Colonic mucosa (tissue), 4 donors: Measurements from ENCODE around the gene DMKN. TPM values are rescaled to one million over a fixed set of nuclear protein-coding genes. Genes with fewer than 3 reads are reported as not detected.

ENCODE experiments used
- DNase-seq: peaks from one replicate; pipeline ENCODE4 v3.0.0-alpha.2; 2020
- H3K27ac ChIP-seq: fragments of 200-600 bp; one replicate; pipeline ENCODE4 v1.8.0; 2021
- H3K27me3 ChIP-seq: fragments of 200-600 bp; one replicate; pipeline ENCODE4 v1.8.0; 2021
- H3K36me3 ChIP-seq: fragments of 200-600 bp; one replicate; pipeline ENCODE4 v1.8.0; 2021
- H3K4me1 ChIP-seq: fragments of 200-600 bp; one replicate; pipeline ENCODE4 v1.8.0; 2021; ENCODE audit warnings: mild to moderate bottlenecking
- H3K4me3 ChIP-seq: fragments of 200-600 bp; one replicate; pipeline ENCODE4 v1.8.0; 2021
- H3K9ac ChIP-seq, 2 donors: one replicate each; pipeline ENCODE4 v1.7.0; 2013; ENCODE audit warnings: control low read depth in 2 of 2, low read depth in 2 of 2, low read length in 2 of 2
- H3K9me3 ChIP-seq: fragments of 200-600 bp; one replicate; pipeline ENCODE4 v1.8.0; 2021
- intact Hi-C: fragments of 100-400 bp; cut with DNase I; formaldehyde crosslinking; loops from one replicate; pipeline ENCODE4 v1.14.1; 2022
- total RNA-seq, 2 donors: library from RNA; stranded (reverse); fragmentation: NEBNext Ultra II Directional in 1 of 2; extraction: Animal tissue kit (Norgen Biotek cat#: 25700) in 1 of 2; gene quantifications; one replicate each; pipeline ENCODE4 v1.2.1, GENCODE V29; 2021
- TF ChIP-seq, protein P1 (sequence below): fragments of 200-600 bp; IDR thresholded peaks from one replicate; pipeline ENCODE4 v1.8.0; 2022; ENCODE audit warnings: antibody characterized with exemption, mild to moderate bottlenecking
- donor health status: healthy.
- donor health status: DM: no; HTN: no; CAD: no.
- donor health status: DM: no; HTN: no; CAD: no.

The DMKN gene
- total RNA-seq, 2 donors from 2014 or later, result 12.8 to 14.6 TPM

- TF ChIP-seq, protein P1, sequence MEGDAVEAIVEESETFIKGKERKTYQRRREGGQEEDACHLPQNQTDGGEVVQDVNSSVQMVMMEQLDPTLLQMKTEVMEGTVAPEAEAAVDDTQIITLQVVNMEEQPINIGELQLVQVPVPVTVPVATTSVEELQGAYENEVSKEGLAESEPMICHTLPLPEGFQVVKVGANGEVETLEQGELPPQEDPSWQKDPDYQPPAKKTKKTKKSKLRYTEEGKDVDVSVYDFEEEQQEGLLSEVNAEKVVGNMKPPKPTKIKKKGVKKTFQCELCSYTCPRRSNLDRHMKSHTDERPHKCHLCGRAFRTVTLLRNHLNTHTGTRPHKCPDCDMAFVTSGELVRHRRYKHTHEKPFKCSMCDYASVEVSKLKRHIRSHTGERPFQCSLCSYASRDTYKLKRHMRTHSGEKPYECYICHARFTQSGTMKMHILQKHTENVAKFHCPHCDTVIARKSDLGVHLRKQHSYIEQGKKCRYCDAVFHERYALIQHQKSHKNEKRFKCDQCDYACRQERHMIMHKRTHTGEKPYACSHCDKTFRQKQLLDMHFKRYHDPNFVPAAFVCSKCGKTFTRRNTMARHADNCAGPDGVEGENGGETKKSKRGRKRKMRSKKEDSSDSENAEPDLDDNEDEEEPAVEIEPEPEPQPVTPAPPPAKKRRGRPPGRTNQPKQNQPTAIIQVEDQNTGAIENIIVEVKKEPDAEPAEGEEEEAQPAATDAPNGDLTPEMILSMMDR, result no peak
- intact Hi-C loops, result no loop called here
Observed at GRCh38 chr19:35517342-35517741, 3.9 kb upstream of the DMKN start.

DNA sequence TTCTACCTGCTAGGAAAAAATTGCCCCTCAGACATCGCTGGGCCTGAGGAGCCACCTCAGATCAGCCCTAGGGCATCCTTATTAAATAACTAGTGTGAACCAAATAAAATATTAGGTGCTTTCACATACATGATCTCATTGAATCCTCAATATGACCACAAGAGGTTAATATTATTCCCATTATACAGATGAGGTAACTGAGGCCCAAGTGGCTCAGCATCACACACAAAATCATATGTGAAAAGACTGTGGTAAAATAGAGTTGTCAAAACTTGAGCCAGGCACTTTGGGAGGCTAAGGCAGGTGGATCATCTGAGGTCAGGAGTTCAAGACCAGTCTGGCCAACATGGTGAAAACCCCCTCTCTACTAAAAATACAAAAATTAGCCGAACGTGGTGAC, 2.9 kb upstream of the DMKN start:
- no peak overlapping the region for H3K9ac ChIP-seq
- H3K27me3 ChIP-seq, result no peaks in the 10 kb centered on the region
- H3K4me3 ChIP-seq, result no peak overlapping the region
- DNase-seq, result no peak
- no peak overlapping the region for H3K27ac ChIP-seq
- H3K4me1 ChIP-seq, result no peaks in the 10 kb centered on the region
- intact Hi-C loops, result no loop called here
- TF ChIP-seq, protein P1, result no peak
- H3K36me3 ChIP-seq, result no peaks in the 10 kb centered on the region
- H3K9me3 ChIP-seq, result no peaks in the 10 kb centered on the region

More at GRCh38 chr19:35517342-35517741, 3.9 kb upstream of the DMKN start:
- H3K36me3 ChIP-seq, result no peaks in the 10 kb centered on the region
- H3K4me3 ChIP-seq, result no peak overlapping the region
- H3K9me3 ChIP-seq, result no peaks in the 10 kb centered on the region
- no peaks in the 10 kb centered on the region for H3K4me1 ChIP-seq
- no peak overlapping the region for H3K27ac ChIP-seq
- DNase-seq, result no peak
- H3K9ac ChIP-seq, result no peak overlapping the region
- H3K27me3 ChIP-seq, result no peaks in the 10 kb centered on the region

DNA sequence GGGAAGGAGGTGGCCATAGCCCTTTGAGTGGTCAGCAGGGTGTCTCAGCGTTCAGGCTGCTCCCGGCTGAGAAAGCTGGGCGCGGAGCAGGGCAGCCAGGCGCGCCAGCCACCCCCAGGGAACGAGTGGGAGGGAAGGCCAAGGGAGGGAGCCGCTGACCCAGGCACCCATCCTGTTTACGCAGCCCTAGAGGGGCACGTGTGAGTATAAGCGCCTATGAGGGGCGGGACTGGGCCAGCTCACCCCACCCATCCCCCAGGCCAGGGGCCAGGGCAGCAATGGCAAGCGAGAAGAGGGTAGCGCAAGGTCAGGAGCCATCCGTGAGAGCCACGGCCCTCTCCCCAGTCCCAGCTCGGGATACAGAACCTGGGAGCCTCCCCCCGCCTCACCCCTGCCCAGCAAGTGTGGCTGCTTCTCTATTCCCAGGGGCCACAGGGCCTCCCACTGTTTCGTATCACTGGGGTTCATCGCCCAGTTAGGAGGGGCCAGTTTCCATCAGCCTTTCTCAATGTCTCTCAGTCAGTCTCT, 897 bp upstream of the DMKN start:
- Histone ChIP-seq H3K9me3 (no peaks in the 10 kb centered on the region), H3K36me3 (no peaks in the 10 kb centered on the region), H3K4me3 (no peak overlapping the region), H3K27ac (no peak overlapping the region), H3K9ac (peak overlapping the region in 1 of 2 donors; percentile 2), H3K4me1 (no peaks in the 10 kb centered on the region), H3K27me3 (no peaks in the 10 kb centered on the region)
- intact Hi-C loops, result no loop called here
- no peak for DNase-seq
- TF ChIP-seq, protein P1, result no peak

GRCh38 chr19:35512831-35513627, 420 bp downstream of the DMKN start:
- intact Hi-C loops, result no loop called here
- H3K9ac ChIP-seq, result no peak overlapping the region

GRCh38 chr19:35511337-35511736, 2.1 kb downstream of the DMKN start:
- Histone ChIP-seq H3K4me3 (no peak overlapping the region), H3K9me3 (no peaks in the 10 kb centered on the region), H3K9ac (no peak overlapping the region), H3K4me1 (no peaks in the 10 kb centered on the region), H3K36me3 (no peaks in the 10 kb centered on the region), H3K27me3 (no peaks in the 10 kb centered on the region), H3K27ac (no peak overlapping the region)
- TF ChIP-seq, protein P1, result no peak
- intact Hi-C loops, result loop anchor here (2.0 kb wide), 1 partner anchor 77 kb away; no protein-coding TSS in a partner anchor
- DNase-seq, result no peak

More at GRCh38 chr19:35512831-35513627, 420 bp downstream of the DMKN start:
- no peak overlapping the region for H3K27ac ChIP-seq
- no peaks in the 10 kb centered on the region for H3K27me3 ChIP-seq
- no peaks in the 10 kb centered on the region for H3K4me1 ChIP-seq
- H3K4me3 ChIP-seq, result no peak overlapping the region
- DNase-seq, result no peak
- H3K9me3 ChIP-seq, result no peaks in the 10 kb centered on the region
- H3K36me3 ChIP-seq, result no peaks in the 10 kb centered on the region
- TF ChIP-seq, protein P1, result no peak
